A549 (cell line): ENCODE measurements around the gene GIGYF1. TPM values are rescaled to one million over a fixed set of nuclear protein-coding genes. Genes with fewer than 3 reads are reported as not detected.
"Not testable (repeated sequence)": the region's sequence is repeated elsewhere in the genome, so short reads cannot be mapped to it uniquely, and the experiment has no call there.

Experiments used
- ATAC-seq, 2 experiments: fragments of 200-7000 bp in 1 of 2; fragments of >200 bp in 1 of 2; cut with Nextera tagmentation in 1 of 2; cut with Tn5 transposase in 1 of 2; 3 replicates each; pipeline versions ENCODE4 v1.8.0 to v1.9.1; 2018 to 2020; ENCODE audit warnings: mild to moderate bottlenecking in 1 of 2, moderate library complexity in 1 of 2
- CTCF ChIA-PET: fragments of 300-600 bp; sonication (Branson Sonifier 250); formaldehyde crosslinking; extraction: SDS; loops from one replicate; lab custom pipeline; 2021; ENCODE audit warnings: antibody characterized with exemption, inconsistent platforms; lab: Yijun Ruan, JAX
- POLR2A ChIA-PET: fragments of 350-600 bp; formaldehyde crosslinking; extraction: SDS; loops from one replicate; lab custom pipeline; 2021; ENCODE audit warnings: antibody characterized with exemption, inconsistent platforms; lab: Yijun Ruan, JAX
- DNase-seq, 2 experiments: peaks; one replicate each; pipeline versions ENCODE4 v3.0.0 to v3.0.0-alpha.2; 2011 to 2016; ENCODE audit warnings: low read depth in 1 of 2, low spot score in 1 of 2
- FAIRE-seq: peaks from 2 replicates; lab custom pipeline; 2011; peaks lifted over from hg19 to GRCh38; lab: Jason Lieb, UNC
- H3K27ac ChIP-seq, 2 experiments: fragments of >200 bp; sonication (Bioruptor Twin); formaldehyde crosslinking; 3 replicates each; pipeline ENCODE4 v1.5.1; 2016 to 2017
- H3K4me1 ChIP-seq: fragments of >200 bp; sonication (Bioruptor Twin); formaldehyde crosslinking; 3 replicates; pipeline ENCODE4 v1.6.1; 2016
- H3K4me2 ChIP-seq: fragments of >200 bp; sonication (Bioruptor Twin); formaldehyde crosslinking; 3 replicates; pipeline ENCODE4 v1.6.1; 2016
- H3K4me3 ChIP-seq: fragments of >200 bp; sonication (Bioruptor Twin); formaldehyde crosslinking; 3 replicates; pipeline ENCODE4 v1.5.1; 2016
- H3K9me3 ChIP-seq: fragments of >200 bp; sonication (Bioruptor Twin); formaldehyde crosslinking; 3 replicates; pipeline ENCODE4 v1.6.1; 2016
- BHLHE40 ChIP-seq: IDR thresholded peaks from 2 replicates; pipeline ENCODE4 v1.6.1; 2012; ENCODE audit warnings: low read depth, low read length, inconsistent platforms
- CHD4 ChIP-seq: fragments of 200-600 bp; sonication (generic); IDR thresholded peaks from 2 replicates; pipeline ENCODE4 v1.6.1; 2016; ENCODE audit warnings: antibody characterized with exemption, mild to moderate bottlenecking, borderline replicate concordance
- GATA3 ChIP-seq: IDR thresholded peaks from 2 replicates; pipeline ENCODE4 v1.6.1; 2012; ENCODE audit warnings: borderline replicate concordance
- HES2 ChIP-seq: fragments of >200 bp; sonication (Bioruptor Twin); formaldehyde crosslinking; IDR thresholded peaks from 2 replicates; pipeline ENCODE4 v1.6.1; 2016
- HOXB13 ChIP-seq: fragments of 250-450 bp; sonication (Bioruptor Pico); IDR thresholded peaks from 2 replicates; pipeline ENCODE4 v1.5.0; 2020; ENCODE audit warnings: low read depth, mild to moderate bottlenecking, moderate library complexity
- JUN ChIP-seq, 2 experiments: fragments of >200 bp; sonication (Bioruptor Twin); formaldehyde crosslinking; IDR thresholded peaks; 2 replicates in 1 of 2; 3 replicates in 1 of 2; pipeline ENCODE4 v1.6.1; 2016 to 2017
- KDM1A ChIP-seq: fragments of 200-600 bp; sonication (generic); IDR thresholded peaks from 2 replicates; pipeline ENCODE4 v1.6.1; 2016; ENCODE audit warnings: low read depth, mild to moderate bottlenecking
- KDM5A ChIP-seq: fragments of 200-600 bp; sonication (generic); IDR thresholded peaks from 2 replicates; pipeline ENCODE4 v1.6.1; 2016; ENCODE audit warnings: antibody characterized with exemption, mild to moderate bottlenecking
- MAZ ChIP-seq: fragments of 150-350 bp; IDR thresholded peaks from 2 replicates; pipeline ENCODE4 v1.6.1; 2014; ENCODE audit warnings: antibody characterized with exemption, low read depth, low read length, borderline replicate concordance
- MYC ChIP-seq: IDR thresholded peaks from 2 replicates; pipeline ENCODE4 v1.6.1; 2012; ENCODE audit warnings: mild to moderate bottlenecking, inconsistent platforms, low read length, improper control_type of control experiment, borderline replicate concordance
- NFE2L2 ChIP-seq: fragments of 150-350 bp; conservative IDR thresholded peaks from 2 replicates; pipeline ENCODE4 v1.6.1; 2014; ENCODE audit warnings: low read length
- PBX3 ChIP-seq: IDR thresholded peaks from 2 replicates; pipeline ENCODE4 v1.6.1; 2012
- RCOR1 ChIP-seq: fragments of 150-350 bp; IDR thresholded peaks from 2 replicates; pipeline ENCODE4 v1.6.1; 2014; ENCODE audit warnings: antibody characterized with exemption, low read length, low read depth
- RFX5 ChIP-seq: fragments of 450-650 bp; IDR thresholded peaks from 2 replicates; pipeline ENCODE4 v1.7.1; 2014; ENCODE audit warnings: antibody characterized with exemption, mild to moderate bottlenecking, moderate library complexity
- SREBF2 ChIP-seq: fragments of 450-650 bp; IDR thresholded peaks from 2 replicates; pipeline ENCODE4 v1.6.1; 2014; ENCODE audit warnings: mild to moderate bottlenecking, moderate library complexity
- ZC3H11A ChIP-seq: fragments of 450-650 bp; IDR thresholded peaks from 2 replicates; pipeline ENCODE4 v1.6.1; 2014; ENCODE audit warnings: antibody characterized with exemption, mild to moderate bottlenecking
- WGBS: methylation state at CpG from one replicate; pipeline ENCODE4 v1.1.6; 2017; ENCODE audit errors: missing lambda C conversion rate; 5-methylcytosine and 5-hydroxymethylcytosine counted together
- polyA plus RNA-seq, 4 experiments: library from polyadenylated mRNA; depleted of rRNA in 3 of 4; stranded (reverse); fragments of >200 nt; fragmentation: RNase III in 1 of 4; extraction: RNeasy Plus Mini Kit Qiagen cat#74134 plus additional on column Dnase treatment in 1 of 4; gene quantifications; 2 replicates in 3 of 4; 3 replicates in 1 of 4; pipeline ENCODE4 v1.2.3, GENCODE V29; 2011 to 2017
- TF ChIP-seq, protein P1 (sequence below): fragments of 450-650 bp; IDR thresholded peaks from 2 replicates; pipeline ENCODE4 v1.6.1; 2014; ENCODE audit warnings: antibody characterized with exemption

The GIGYF1 gene
- polyA plus RNA-seq, 2 of the 4 experiments (the other 2 are of a cell fraction) = 5.1 to 18.9 TPM

DNA sequence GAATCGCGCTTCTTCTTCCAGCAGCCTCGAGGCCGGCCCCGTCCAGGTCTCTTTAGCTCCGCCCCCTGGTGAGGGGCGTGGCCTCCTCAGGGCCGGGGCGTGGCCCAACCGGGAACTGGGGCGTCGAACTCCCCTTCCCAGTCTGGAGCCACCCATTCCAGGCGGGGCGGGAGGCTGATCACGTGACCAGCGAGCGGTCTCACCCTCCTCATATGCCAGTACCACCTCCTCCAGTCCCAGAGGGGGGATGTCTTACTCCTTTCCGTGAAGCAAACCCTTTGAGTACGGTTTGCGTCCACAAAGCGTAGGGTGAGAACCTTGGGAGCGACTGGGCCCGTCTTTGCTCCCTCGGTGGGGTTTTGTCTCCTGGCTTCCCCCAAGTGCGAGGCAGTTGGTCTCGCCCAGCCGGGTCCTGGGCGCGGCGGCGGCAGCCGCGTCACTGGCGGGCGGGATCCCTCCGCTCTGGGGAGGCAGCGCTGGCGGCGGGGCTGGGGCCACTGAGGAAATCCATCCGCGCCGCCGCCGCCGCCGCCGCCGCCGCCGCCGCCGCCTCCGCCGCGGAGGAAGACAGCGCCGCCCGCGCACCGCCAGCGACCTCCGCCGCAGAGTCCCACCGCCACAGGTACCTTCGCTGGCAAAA is 20.6 kb downstream of the GIGYF1 start, which contains the start of gene GNB2 (continued):
- TF ChIP-seq MYC (no peak), BHLHE40 (peak; percentile 84), CHD4 (no peak)

DNA sequence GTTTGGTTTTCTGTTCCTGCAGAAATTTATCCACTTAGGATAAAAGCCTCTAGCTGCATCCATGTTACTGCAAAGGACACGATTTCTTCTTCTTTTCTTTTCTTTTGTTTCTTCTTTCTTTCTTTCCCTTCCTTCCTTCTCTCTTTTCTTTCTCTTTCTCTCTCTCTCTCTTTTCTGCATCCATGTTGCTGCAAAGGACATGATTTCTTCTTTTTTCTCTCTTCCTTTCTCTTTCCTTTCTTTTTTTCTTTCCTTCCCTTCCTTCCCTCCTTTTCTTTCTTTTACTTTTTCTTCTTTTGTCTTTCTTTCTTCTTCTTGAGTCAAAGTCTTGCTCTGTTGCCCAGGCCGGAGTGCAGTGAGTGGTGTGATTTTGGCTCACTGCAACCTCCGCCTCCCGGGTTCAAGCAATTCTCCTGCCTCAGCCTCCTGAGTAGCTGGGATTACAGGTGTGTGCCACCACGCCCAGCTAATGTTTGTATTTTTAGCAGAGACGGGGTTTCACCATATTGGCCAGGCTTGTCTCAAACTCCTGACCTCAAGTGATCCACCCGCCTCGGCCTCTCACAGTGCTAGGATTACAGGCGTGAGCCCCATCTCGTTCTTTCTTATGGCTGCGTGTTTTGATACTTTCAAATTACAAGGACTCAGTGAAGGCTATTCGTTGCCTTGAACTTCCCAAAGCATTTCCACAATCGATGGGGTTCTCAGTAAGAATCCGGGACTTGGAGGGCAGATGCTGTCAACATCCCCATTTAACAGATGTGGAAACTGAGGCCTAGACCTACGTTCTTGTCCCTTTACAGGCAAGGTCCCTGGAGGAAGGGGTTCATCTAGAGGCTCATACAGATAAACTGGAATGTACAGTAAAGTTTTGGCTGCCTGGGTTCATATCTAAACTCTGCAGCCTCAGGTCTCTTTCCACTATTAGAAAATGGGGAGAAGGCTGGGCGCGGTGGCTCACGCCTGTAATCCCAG is 22.4 kb downstream of the GIGYF1 start:
- Histone ChIP-seq H3K4me3 (no peak overlapping the region), H3K9me3 (no peaks in the 10 kb centered on the region), H3K27ac (no peak overlapping the region), H3K4me1 (peaks cover 9% of the 10 kb centered on the region), H3K4me2 (no peak overlapping the region)
- no peak for DNase-seq
- TF ChIP-seq HES2 = no peak
- no peak for TF ChIP-seq RFX5
- no peak for TF ChIP-seq SREBF2
- TF ChIP-seq NFE2L2 = no peak
- no peak for TF ChIP-seq JUN (IDR thresholded peaks at IDR 0.05)
- no peak for ATAC-seq
- FAIRE-seq = no peak
- CTCF ChIA-PET = interaction anchor here (1.2 to 2.5 kb wide), 2 partner anchors 21 to 37 kb away, joined by 3 to 9 read pairs; no protein-coding TSS in a partner anchor
- POLR2A ChIA-PET = no interaction called here
- 81% methylated on average over 18 of the region's 18 CpGs for WGBS

DNA sequence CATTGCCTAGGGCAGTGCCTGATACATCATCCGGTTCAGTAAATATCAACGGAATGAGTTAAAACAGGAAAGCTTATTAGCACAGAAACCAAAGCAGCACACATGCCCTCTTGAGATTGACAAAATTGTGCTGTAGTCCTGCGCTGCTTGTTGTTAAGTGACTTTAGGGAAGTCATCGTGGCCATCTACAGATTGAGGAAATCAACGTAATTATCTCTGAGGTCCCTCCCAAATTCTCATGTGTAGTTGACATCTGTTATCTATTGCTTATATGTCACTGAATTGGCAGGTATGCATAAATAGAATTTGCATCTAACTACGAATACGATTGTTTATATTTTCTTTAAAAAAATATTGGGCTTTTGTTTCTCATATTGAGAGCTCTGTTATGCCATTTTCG is 24.0 kb downstream of the GIGYF1 start:
- no peaks in the 10 kb centered on the region for H3K4me1 ChIP-seq
- CTCF ChIA-PET = interaction anchor here (1.0 to 2.5 kb wide), 7 partner anchors 10 to 182 kb away, joined by 3 to 12 read pairs (median 5); partner anchors contain the start of genes POP7 and SLC12A9
- H3K4me2 ChIP-seq = no peak overlapping the region
- DNase-seq (no peak), FAIRE-seq (no peak), ATAC-seq (no peak)
- H3K9me3 ChIP-seq = no peaks in the 10 kb centered on the region
- WGBS = 50% methylated on average over 8 of the region's 8 CpGs
- no peak overlapping the region for H3K4me3 ChIP-seq
- H3K27ac ChIP-seq = no peak overlapping the region
- no peak for TF ChIP-seq KDM1A
- no peak for TF ChIP-seq GATA3
- TF ChIP-seq MYC = no peak
- TF ChIP-seq PBX3 = no peak
- TF ChIP-seq CHD4 = no peak
- TF ChIP-seq MAZ = no peak
- no peak for TF ChIP-seq ZC3H11A
- TF ChIP-seq BHLHE40 = no peak
- TF ChIP-seq, protein P1, sequence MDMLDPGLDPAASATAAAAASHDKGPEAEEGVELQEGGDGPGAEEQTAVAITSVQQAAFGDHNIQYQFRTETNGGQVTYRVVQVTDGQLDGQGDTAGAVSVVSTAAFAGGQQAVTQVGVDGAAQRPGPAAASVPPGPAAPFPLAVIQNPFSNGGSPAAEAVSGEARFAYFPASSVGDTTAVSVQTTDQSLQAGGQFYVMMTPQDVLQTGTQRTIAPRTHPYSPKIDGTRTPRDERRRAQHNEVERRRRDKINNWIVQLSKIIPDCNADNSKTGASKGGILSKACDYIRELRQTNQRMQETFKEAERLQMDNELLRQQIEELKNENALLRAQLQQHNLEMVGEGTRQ = no peak
- no peak for TF ChIP-seq HOXB13 (CRISPR knock-in tag)
- no peak for TF ChIP-seq RCOR1
- no peak for TF ChIP-seq KDM5A
- POLR2A ChIA-PET = no interaction called here

- DNase-seq, H3K4me1 ChIP-seq, FAIRE-seq, POLR2A ChIA-PET, H3K9me3 ChIP-seq, H3K27ac ChIP-seq, H3K4me3 ChIP-seq, H3K4me2 ChIP-seq, ATAC-seq: not testable (repeated sequence)
- 87% methylated on average over 12 of the region's 12 CpGs for WGBS
- CTCF ChIA-PET = interaction anchor here (0.7 to 3.9 kb wide), 7 partner anchors 9 to 183 kb away, joined by 3 to 12 read pairs (median 7); partner anchors contain the start of genes POP7 and SLC12A9
Measured at GRCh38 chr7:100669106-100669505, 24.9 kb downstream of the GIGYF1 start.
